ENCODE results near the gene LMBR1L.

DNA sequence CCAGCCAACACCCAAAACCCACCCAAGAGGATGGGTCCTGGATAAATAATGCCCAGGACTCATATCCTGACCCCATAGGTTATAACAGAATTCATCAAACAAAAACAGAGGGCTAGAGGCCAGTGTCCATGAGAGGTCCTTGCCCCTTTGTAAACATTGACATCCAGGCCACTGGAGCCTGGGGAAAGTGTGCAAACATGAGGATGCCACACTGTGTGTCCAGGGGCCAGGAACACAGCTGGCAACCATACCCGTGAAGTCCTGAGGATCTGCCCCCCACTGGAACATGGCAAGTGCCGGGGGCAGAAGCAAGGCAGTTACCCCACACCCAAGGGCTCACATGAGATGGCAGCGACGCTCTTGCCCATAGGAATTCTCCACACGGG is 45.9 kb downstream of the LMBR1L start:
- TF ChIP-seq, protein P1, sequence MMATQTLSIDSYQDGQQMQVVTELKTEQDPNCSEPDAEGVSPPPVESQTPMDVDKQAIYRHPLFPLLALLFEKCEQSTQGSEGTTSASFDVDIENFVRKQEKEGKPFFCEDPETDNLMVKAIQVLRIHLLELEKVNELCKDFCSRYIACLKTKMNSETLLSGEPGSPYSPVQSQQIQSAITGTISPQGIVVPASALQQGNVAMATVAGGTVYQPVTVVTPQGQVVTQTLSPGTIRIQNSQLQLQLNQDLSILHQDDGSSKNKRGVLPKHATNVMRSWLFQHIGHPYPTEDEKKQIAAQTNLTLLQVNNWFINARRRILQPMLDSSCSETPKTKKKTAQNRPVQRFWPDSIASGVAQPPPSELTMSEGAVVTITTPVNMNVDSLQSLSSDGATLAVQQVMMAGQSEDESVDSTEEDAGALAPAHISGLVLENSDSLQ (IDR thresholded peaks at IDR 0.05), result no peak
- TF ChIP-seq BHLHE40 (IDR thresholded peaks at IDR 0.05; ENCODE audit: borderline replicate concordance) (no peak), FOXK2 (IDR thresholded peaks at IDR 0.05) (no peak), NFRKB (IDR thresholded peaks at IDR 0.05) (no peak), SP1 (IDR thresholded peaks at IDR 0.05) (no peak), ELF4 (IDR thresholded peaks at IDR 0.05) (no peak), FOXA1 (IDR thresholded peaks at IDR 0.05) (no peak), SUZ12 (IDR thresholded peaks at IDR 0.05) (no peak)

All from HEK293T (cell line).